Renal pelvis (tissue), 4 donors: ENCODE measurements around the gene CCDC9. TPM values are rescaled to one million over a fixed set of nuclear protein-coding genes. Genes with fewer than 3 reads are reported as not detected.
"Not testable (repeated sequence)": the region's sequence is repeated elsewhere in the genome, so short reads cannot be mapped to it uniquely, and the experiment has no call there.

Source experiments
- DNase-seq: peaks from one replicate; pipeline ENCODE4 v3.0.0-alpha.2; 2013
- polyA plus RNA-seq, 3 donors: library from polyadenylated mRNA; unstranded; fragments of 120-200 nt; gene quantifications; one replicate each; pipeline ENCODE4 v1.2.1, GENCODE V29; 2013; ENCODE audit not compliant: insufficient read length in 3 of 3

Gene CCDC9
- polyA plus RNA-seq, 3 donors = 25.8 to 30.2 (median 26.0) TPM

DNA sequence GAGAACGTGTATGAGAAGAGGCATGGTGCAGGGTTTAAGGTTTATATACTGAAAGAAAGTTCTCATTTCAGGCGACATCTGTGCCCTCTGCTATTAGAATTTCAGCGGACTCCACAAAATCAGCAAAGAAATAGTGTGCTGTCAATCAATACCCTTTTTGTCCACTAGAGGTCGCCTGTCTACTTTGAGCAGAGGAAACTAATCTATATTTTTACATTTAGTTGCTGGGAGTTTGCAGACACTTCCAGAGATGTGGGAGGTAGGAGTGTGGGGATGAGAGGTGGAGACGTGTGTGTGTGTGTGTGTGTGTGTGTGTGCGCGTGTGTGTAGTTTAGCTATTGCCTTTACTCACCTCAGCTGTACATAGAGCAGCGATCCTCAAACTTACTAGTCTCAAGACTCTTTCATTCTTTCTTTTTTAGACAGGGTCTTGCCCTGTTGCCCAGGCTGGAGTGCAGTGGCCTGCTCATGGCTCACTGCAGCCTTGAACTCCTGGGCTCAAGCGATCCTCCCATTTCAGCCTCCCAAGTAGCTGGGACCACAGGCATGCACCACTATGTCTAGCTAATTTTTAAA, 28.1 kb downstream of the CCDC9 start:
- DNase-seq = peak; percentile 55

GRCh38 chr19:47296036-47296435, 39.7 kb downstream of the CCDC9 start:
- DNase-seq = peak; percentile 70

- not testable (repeated sequence) for DNase-seq
Measured at GRCh38 chr19:47300867-47301266, 44.5 kb downstream of the CCDC9 start.

GRCh38 chr19:47302249-47302648, 45.9 kb downstream of the CCDC9 start:
- DNase-seq = no peak

DNA sequence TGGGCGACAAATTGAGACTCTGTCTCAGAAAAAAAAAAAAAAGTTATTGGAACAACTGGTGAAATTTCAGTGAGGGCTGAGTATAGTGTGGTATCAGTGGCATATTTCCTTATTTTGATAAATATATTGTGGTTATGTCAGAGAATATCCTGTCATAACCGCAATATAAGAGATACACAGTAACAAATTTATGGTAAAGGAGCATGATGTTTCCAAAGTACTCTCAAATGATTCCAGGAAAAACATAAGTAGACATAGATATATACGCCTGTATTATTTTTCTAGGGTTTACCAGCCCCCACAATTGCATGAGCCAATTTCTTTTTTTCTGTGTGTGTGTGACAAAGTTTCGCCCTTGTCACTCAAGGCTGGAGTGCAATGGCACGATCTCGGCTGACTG, 47.6 kb downstream of the CCDC9 start:
- DNase-seq = no peak

DNA sequence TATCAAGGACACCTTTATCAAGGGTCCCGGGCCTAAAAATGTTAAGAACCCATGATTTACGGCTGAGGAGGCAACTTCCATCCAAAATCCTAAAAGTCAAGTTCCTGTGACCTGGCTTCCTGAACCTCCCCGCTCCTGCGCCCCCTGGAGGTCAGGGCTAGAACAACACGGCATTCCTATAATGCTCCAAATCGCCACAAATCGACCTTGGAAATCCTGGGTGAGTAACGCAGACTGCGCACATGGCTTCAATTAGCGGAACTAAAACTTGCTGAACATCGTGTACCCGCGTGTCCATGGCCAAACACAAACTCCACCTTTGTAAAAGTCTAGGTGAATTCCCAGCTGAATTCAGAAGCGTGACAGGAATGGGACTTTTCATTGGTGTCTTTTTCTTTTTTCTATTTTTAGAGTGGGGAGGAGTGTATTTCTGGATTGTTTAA, 49.0 kb downstream of the CCDC9 start:
- DNase-seq = no peak

GRCh38 chr19:47306303-47306702, 50.0 kb downstream of the CCDC9 start:
- DNase-seq = no peak

- no peak for DNase-seq
Measured at GRCh38 chr19:47309038-47309437, 52.7 kb downstream of the CCDC9 start.

GRCh38 chr19:47309608-47310007, 53.3 kb downstream of the CCDC9 start, which contains the start of gene C5AR1:
C5AR1 (plus strand) TSS chr19:47309861; CDS start chr19:47309896, 35 bp downstream.
- DNase-seq = no peak

- no peak for DNase-seq
Measured at GRCh38 chr19:47310323-47310722, 54.0 kb downstream of the CCDC9 start.

GRCh38 chr19:47310819-47311218, 54.5 kb downstream of the CCDC9 start:
- DNase-seq = no peak

- DNase-seq = no peak
Measured at GRCh38 chr19:47312366-47313006, 56.2 kb downstream of the CCDC9 start.

DNA sequence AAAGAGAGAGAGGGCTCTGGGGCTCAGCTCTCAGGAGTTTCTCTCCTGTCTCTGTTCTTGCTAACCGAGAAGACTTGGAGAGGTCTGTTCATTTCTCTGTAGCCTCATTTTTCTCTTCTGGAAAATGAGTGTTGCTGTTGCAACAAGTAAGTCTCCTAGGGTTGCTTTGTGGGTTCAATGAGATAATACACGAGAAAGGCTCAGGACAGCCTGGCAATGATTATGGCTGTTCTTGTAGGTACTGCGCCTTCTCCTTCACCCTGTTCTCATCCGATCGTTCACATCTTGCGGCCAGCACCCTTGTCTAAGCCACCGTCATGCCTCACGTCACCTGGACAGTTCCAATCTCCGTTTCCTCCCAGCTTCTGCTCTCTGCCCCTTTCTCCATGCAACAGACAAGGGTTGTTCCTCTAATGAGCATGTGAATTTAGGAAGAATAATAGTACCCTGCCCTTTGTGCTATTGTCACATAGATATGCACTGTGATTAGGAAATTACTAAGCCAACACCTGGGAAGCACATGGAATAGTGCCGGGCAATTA, 57.5 kb downstream of the CCDC9 start:
- no peak for DNase-seq

GRCh38 chr19:47315125-47315821, 58.9 kb downstream of the CCDC9 start:
- no peak for DNase-seq

GRCh38 chr19:47316513-47316912, 60.2 kb downstream of the CCDC9 start:
- DNase-seq = no peak

GRCh38 chr19:47319923-47320871, 63.9 kb downstream of the CCDC9 start:
- no peak for DNase-seq

Other genes with a start within 250 kb of the CCDC9 start
- 1 to 10 TPM; 2.3 to 3.3 (median 2.6) TPM for gene NPAS1, start 236.7 kb upstream of the CCDC9 start, polyA plus RNA-seq
- 10 to 100 TPM; 12.4 to 21.1 (median 15.6) TPM for gene TMEM160, start 207.9 kb upstream of the CCDC9 start, polyA plus RNA-seq
- gene ZC3H4, start 142.7 kb upstream of the CCDC9 start, polyA plus RNA-seq = 10 to 100 TPM; 36.5 to 39.4 (median 39.1) TPM
- gene SAE1, start 125.7 kb upstream of the CCDC9 start, polyA plus RNA-seq = 100 to 1,000 TPM; 111 to 136 (median 112) TPM
- 1 to 10 TPM; 1.9 to 2.5 (median 2.4) TPM for gene BBC3, start 25.3 kb upstream of the CCDC9 start, polyA plus RNA-seq
- gene INAFM1, start 18.4 kb downstream of the CCDC9 start, polyA plus RNA-seq = 10 to 100 TPM in 2 of 3 donors, 1 to 10 TPM in 1; 8.4 to 12.4 (median 11.1) TPM
- gene C5AR1, start 53.3 kb downstream of the CCDC9 start, polyA plus RNA-seq = 1 to 10 TPM; 2.9 to 7.4 (median 7.1) TPM
- under 1 TPM; 0.28 to 0.47 (median 0.35) TPM for gene C5AR2, start 75.7 kb downstream of the CCDC9 start, polyA plus RNA-seq
- gene DHX34, start 92.8 kb downstream of the CCDC9 start, polyA plus RNA-seq = 10 to 100 TPM; 18.3 to 20.4 (median 18.4) TPM
- gene MEIS3, start 163.0 kb downstream of the CCDC9 start, polyA plus RNA-seq = 10 to 100 TPM; 16.6 to 24.1 (median 17.7) TPM
- under 1 TPM in 2 of 3 donors, not detected in 1; 0.21 to 0.28 TPM for gene SLC8A2, start 215.4 kb downstream of the CCDC9 start, polyA plus RNA-seq
- 10 to 100 TPM; 13.8 to 15.9 (median 14.6) TPM for gene KPTN, start 227.7 kb downstream of the CCDC9 start, polyA plus RNA-seq